ENCODE measurements around the gene KRT37.

Gene KRT37

DNA sequence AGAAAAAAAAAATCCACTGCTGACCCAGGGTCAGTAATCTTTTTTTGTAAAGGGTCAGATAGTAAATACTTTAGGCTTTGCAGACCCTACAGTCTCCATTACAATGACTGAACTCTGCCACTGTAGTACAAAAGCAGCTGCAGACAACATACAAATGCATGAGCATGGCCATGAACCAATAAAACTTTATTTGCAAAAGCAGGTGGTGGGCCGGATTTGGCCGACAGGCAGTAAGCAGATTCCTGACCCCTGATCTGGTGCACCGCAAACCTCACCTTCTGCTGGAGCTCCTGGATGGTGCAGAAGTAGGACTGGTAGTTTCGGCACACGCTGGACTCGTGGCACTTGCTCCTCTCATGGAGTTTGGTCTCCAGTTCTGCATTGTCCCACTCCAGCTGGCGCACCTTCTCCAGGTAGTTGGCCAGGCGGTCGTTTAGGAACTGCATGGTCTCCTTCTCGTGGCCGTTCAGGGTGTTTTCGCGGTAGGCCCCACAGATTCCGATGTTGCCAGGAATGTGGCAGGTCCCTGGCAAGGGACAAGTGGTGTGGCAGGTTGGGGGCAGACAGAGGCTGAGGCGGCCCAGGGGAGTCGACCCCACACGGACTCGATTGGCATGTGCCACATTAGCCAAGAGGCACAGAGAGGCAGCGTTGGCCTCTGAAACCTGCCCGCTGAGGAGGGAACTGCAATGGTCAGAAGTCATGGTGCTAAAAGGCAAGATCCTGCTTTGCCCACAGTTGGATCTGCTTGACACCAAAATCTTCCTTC lies 13.1 kb downstream of the KRT37 start:
- no peak overlapping the region for H3K4me3 ChIP-seq (ENCODE audit: low read depth, low read length)
- TF ChIP-seq, protein P1, sequence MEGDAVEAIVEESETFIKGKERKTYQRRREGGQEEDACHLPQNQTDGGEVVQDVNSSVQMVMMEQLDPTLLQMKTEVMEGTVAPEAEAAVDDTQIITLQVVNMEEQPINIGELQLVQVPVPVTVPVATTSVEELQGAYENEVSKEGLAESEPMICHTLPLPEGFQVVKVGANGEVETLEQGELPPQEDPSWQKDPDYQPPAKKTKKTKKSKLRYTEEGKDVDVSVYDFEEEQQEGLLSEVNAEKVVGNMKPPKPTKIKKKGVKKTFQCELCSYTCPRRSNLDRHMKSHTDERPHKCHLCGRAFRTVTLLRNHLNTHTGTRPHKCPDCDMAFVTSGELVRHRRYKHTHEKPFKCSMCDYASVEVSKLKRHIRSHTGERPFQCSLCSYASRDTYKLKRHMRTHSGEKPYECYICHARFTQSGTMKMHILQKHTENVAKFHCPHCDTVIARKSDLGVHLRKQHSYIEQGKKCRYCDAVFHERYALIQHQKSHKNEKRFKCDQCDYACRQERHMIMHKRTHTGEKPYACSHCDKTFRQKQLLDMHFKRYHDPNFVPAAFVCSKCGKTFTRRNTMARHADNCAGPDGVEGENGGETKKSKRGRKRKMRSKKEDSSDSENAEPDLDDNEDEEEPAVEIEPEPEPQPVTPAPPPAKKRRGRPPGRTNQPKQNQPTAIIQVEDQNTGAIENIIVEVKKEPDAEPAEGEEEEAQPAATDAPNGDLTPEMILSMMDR (IDR thresholded peaks at IDR 0.05; ENCODE audit: low read depth, low read length), result no peak

DNA sequence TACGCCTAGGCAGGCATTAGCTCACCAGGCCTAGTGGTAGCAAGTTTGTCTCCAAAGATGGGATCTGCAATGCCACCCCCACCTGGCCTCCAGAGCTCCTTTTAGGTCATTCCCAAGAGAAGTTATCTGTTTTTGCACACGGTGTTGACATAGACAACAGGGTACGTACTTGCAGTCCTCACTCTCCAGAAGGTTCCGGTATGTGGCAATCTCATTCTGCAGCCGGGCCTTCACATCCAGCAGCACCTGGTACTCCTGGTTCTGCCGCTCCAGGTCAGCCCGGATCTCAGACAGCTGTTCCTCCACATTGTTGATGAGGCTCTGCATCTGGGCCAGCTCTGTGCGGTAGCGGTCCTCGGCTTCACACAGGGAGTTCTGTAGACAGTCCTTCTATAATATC lies 17.2 kb downstream of the KRT37 start:
- H3K4me3 ChIP-seq (ENCODE audit: low read depth, low read length), result no peak overlapping the region
- TF ChIP-seq, protein P1 (IDR thresholded peaks at IDR 0.05; ENCODE audit: low read depth, low read length), result no peak

DNA sequence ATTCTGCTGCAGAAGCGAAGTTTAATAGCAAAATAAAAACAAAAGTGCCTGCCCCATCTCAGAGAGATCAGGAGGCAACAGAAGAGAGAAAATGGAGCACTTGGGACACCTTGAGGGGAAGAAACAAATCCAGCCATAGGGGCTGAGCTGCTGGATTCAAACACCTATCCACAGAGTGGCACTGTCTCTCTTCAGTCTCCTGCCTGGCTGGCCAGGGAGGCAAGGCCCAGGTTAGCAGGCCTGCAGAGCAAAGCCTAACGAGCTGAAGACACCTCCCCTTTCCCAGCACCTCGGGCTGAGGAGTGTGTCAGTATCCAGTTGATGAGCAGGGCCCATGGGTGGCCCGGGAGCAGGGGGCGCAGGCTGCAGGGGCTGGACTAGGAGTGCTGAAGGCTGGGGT lies 18.2 kb downstream of the KRT37 start:
- TF ChIP-seq, protein P1 (IDR thresholded peaks at IDR 0.05; ENCODE audit: low read depth, low read length), result no peak

DNA sequence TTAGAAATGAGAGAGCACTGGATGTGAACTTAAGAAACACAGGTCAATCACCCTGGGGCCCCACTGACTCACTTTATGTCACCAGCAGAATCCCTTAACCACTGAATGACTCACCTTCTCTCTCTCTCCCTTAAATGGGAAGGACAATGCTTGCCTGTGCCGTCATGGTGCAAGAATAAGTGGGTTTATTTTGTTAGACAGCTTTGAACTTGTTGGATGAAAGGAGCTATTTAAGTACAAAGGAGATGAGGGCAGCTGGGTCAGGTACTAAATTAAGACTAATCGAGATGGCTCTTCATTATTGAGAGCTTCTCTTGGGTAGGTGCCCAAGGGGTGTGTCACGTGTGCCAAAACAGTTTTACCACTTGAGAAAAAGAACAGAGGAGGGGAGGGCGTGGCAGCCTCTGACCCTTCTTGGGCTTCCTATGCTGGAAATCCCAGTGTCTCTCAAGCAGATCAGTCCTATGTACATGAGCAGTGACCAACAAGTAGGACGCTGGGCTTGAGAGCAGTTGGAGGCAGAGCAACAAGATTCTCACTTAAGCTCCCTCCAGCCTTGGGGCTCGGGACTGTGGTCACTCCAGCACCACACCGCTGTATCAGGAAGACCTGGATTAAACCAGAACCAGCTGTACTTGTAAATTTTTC lies 20.2 kb downstream of the KRT37 start:
- TF ChIP-seq, protein P1 (IDR thresholded peaks at IDR 0.05; ENCODE audit: low read depth, low read length), result no peak
- H3K4me3 ChIP-seq (ENCODE audit: low read depth, low read length), result no peak overlapping the region

More for the DNA sequence above, 18.2 kb downstream of the KRT37 start:
- no peak overlapping the region for H3K4me3 ChIP-seq (ENCODE audit: low read depth, low read length)

DNA sequence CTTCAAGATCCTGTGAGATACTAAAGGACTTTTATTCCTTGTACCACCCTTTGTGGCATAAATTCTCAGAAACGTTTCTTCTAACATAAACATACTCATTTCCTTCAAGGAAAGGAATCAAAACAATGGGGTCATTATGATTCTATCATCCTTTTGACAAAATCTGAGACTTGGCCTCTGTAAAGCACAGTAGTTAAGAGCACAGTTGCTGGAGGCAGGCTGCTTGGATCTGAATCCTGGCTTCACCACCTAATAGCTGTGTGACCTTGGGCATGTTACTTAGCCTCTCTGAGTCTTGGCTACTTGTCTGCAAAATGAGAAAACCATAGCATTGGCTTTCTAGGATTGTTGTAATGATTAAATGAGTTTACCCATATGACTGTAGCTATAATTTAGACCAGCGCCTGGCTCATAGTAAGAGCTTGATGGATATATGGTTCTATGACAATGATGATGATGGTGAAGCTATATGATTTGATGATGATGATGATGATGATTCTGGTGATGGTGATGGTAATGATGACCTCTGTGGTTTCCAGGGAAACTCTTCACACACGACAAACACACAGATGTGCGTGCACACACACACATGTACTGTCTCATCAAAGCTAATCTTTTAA lies 20.9 kb downstream of the KRT37 start:
- TF ChIP-seq, protein P1 (IDR thresholded peaks at IDR 0.05; ENCODE audit: low read depth, low read length), result no peak
- no peak overlapping the region for H3K4me3 ChIP-seq (ENCODE audit: low read depth, low read length)

DNA sequence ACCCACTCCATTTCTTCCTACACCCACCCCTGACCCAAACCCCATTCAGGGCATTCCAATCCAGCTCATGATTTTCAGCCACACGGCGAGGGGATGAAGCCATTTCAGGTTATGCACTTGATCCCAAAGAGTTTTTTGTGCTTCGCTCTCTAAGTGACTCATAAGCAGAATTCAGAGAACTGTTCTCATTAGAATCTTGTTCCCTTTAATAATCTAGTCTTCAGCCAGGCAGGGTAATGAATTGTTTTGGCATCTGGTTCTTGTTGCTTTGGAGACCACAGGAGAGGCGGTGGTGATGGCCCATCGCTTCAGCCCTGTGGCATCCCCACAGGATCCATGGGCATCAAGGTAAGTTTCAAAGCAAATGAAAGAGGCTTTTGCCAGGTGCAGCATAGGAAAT lies 22.2 kb downstream of the KRT37 start:
- no peak overlapping the region for H3K4me3 ChIP-seq (ENCODE audit: low read depth, low read length)
- TF ChIP-seq, protein P1 (IDR thresholded peaks at IDR 0.05; ENCODE audit: low read depth, low read length), result no peak
